Hepatic stellate cell (primary cell): ENCODE results near the gene OGFR.
A peak's percentile ranks its signal among the peaks of the same experiment; 100 is the strongest.

Source experiments
- DNase-seq: peaks from one replicate; pipeline ENCODE4 v3.0.0; 2011; ENCODE audit warnings: low spot score

OGFR gene

DNA sequence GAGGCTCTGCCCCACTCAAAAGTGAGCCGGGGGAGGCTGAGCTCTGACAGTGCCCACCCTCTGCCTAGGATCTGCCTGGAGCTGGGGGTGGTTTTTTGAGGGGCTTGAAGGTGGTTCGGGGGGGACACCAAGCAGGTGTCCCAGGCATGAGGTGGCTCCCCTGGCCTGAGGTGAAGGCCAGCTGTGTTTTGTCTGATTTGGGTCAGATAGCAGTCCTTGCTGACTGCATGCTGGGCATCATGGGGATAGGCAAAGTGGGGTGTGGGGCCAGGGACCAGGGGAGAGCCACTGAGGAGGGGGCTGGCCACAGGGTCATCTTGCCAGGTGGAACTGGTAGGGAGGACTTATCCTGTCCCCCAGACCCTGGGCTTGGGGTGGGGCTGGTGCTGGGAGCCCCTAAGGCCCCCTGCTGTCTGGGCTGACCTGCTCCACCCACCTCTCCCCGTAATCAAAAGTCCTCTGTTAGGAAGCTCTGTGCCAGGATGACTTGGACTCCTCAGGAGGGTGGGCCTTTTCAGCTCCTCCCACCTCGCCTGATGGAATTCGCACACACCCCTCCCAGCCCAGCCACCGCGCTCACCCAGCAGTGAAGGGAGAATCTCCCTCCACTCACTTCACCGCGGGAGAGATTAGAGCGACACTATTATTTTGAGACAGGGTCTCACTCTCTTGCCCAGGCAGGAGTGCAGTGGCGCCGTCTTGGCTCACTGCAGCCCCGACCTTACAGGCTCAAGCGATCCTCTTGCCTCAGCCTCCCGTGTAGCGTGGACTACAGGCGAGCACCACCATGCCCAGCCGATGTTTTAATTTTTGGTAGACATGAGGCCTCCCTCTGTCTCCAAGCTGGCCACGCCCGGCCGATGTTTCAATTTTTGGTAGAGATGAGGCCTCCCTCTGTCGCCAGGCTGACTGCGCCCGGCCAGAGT, 10.7 kb downstream of the OGFR start:
- DNase-seq = no peak

DNA sequence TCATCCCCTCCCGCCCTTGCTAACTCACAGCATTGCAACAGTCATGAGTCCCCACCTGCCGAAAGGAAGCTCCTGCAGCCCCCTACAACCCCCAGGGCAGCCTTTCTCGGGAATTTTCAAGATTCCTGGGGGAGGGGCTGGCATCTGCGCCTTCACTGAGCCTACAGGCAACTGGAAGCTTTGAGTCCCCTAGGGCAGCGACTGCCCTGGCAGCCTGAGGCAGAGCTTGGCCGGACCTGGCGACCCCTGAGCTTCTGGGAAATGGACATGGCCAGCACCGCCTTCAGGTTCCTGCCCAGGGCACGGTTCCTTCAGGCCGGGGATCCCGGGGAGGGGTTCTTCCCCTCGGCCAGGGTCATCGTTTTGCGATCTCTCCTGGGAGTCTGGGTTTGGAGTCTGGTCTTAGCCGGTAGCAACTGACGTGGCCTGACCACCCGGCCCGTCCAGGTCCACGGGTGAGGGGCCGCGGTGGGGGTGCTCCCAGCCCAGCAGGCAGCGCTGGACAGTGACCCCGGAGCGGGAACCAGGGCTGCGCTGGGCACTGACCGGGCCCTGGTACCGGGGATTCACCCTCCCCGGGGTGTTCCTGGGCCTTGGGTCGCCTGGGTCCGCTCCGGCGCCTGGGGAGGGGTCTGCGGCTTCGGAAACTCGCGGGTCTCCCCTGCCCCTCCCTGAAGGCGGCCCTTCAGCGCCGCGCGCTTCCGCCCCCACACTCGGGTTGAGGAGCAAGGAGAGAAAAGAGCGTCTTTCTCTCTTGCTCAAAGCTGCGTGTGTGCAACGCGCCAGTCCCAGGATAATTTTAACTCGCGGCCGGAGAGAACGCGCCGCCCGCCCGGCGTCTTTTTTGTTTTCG, 11.6 kb downstream of the OGFR start:
- peak; percentile 66 for DNase-seq

- no peak for DNase-seq
Measured at GRCh38 chr20:62816884-62817873, 12.5 kb downstream of the OGFR start, which contains the start of gene COL9A3. Gene COL9A3 (plus strand): TSS chr20:62817050. CDS start chr20:62817065, 15 bp downstream.

DNA sequence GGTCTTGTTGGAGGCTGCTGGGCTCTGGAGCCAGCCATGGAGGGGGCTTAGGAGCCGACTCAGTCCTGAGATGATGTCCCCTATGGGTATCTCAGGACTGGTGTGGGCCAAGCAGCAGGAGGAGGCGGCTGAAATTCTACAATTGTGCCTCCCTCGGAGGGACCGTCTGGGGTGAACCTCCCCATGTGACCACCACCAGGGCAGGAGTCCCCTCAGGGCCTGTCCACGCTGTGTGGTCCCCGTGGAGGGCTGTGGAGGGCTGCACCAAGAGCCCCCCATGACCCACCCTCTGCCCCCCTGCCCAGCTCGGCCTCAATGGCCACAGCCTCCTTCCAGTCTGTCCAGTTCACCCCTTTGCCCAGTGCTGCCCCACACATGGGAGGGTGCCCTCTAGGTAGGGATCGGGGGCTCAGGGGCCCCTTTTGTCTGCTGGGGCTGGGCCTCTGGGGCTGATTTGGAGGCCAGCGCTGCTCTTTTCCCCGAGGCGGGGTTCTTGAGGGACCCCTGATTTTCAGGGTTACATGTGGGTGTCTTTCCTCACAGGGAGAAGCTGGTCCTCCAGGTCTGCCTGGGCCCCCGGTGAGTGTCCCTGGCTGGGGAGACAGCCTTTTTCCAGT, 13.4 kb downstream of the OGFR start:
- no peak for DNase-seq

- peak; percentile 73 for DNase-seq
Measured at GRCh38 chr20:62818592-62819493, 14.2 kb downstream of the OGFR start.

GRCh38 chr20:62819494-62820174, 15.0 kb downstream of the OGFR start:
- DNase-seq = peak; percentile 78

DNA sequence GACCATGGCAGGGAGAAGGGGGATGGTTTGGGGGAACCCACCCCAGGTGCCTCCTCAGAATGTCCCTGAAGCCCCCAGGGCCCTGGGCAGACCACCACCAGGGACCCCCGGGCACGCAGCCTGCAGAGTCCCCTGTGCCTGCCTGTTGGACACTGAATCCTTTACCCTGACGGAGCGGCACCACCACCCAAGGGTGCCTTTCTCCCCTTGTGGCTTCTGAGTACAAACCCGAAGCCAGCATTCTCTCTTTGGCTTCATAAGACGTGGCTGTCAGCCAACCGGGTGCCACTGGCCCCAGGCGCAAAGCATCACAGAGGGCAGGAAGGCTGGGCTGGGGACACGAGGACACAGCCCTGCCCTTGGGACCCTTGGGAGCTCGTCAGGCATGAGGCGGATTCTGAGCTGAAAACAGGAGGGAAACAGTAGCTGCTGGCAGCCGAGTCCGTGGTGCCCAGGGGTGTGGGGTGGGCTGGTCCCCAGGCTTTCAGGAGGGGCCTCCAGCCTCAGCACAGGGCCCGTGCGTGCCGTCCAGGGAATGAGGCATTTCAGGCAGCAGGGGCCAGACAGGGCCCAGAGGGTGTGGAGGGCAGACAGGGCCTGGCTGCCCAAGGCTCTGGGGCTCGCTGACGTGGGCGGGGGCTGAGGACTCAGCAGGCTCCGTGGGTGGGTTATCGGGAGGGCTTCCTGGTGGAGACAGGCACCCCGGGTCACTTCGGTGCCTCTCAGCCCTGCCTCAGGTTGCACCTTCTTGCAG, 15.8 kb downstream of the OGFR start:
- no peak for DNase-seq

GRCh38 chr20:62820962-62821725, 16.5 kb downstream of the OGFR start:
- DNase-seq = no peak

DNA sequence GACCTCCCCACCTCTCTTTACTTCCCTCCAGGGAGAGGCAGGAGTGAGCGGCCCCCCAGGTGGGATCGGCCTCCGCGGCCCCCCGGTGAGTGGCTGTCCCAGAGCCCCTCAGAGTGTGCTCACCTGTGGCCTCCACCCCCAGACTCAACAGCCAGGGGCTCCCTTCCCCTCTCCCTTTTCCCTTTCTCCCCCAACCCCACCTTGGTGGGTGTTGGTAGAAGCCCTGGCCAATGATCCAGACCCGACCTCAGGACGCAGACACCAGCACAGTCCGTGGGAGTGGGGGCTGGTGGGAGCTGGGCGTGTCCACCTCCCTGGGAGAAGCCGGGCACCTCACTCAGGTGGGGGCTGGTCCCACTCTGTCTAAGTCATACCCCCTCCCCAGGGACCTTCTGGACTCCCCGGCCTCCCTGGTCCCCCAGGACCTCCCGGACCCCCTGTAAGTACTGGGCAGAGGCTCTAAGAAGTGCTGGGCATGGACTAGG, 17.1 kb downstream of the OGFR start:
- no peak for DNase-seq

DNA sequence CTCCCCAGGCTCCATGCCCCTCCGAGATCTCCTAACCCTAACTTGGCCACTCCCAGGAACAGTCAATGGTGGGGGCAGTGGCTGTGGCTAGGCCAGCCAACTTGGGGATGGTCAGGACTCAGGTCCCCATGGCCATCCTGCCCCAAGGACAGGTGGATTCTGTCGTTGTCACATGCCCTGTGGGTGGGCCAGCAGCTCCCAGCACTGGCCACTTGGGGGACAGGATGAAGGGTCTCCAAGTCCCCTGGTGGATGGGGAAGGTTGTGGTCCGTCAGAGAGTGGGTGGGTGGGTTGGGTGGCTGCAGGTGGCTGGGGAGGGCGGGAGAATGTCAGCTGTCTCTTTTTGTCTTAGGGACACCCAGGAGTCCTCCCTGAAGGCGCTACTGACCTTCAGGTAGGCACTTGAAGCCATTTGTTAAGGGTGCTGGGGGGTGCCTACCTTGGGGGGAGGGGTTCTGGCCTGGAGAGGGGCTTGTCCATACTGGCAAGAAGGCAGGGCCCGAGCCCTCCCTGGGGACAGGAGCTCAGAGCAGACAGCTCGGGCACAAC, 17.7 kb downstream of the OGFR start:
- no peak for DNase-seq

DNA sequence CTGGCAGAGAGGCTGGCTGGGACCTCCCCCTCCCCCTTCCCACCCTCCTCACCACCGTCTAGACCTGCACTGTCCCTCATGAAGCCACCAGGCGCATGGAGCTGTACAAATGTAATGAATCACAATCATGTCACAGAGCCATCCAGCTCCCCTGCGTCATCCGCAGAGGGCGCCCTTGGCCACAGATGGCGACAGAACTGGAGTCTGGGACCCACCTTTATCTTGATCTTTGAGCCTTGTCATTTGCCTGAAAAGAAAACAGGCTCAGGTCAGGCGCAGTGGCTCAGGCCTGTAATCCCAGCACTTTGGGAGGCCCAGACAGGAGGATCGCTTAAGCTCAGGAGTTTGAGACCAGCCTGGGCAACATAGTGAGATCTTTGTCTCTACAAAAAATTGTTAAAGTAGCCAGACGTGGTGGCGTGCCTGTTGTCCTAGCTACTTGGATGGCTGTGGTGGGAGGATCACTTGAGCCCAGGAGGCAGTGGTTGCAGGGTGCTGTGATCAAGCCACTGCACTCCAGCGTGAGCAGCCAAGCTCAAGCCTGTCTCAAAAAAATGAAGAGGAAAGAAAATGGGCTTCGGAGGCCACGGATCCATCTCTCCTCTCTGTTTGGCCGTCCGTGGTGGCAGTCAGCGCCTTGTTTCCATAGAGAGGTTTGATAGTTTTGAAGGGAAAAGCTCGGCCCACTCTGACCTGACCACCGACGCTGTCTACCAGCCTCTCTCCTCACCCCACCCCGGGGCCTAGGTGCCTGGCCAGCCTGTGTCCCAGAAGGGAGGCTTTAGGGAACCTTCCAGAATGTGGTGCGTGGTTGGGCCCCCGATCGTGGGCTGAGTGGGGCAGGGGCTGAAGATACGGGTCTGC, 18.4 kb downstream of the OGFR start:
- DNase-seq = no peak

DNA sequence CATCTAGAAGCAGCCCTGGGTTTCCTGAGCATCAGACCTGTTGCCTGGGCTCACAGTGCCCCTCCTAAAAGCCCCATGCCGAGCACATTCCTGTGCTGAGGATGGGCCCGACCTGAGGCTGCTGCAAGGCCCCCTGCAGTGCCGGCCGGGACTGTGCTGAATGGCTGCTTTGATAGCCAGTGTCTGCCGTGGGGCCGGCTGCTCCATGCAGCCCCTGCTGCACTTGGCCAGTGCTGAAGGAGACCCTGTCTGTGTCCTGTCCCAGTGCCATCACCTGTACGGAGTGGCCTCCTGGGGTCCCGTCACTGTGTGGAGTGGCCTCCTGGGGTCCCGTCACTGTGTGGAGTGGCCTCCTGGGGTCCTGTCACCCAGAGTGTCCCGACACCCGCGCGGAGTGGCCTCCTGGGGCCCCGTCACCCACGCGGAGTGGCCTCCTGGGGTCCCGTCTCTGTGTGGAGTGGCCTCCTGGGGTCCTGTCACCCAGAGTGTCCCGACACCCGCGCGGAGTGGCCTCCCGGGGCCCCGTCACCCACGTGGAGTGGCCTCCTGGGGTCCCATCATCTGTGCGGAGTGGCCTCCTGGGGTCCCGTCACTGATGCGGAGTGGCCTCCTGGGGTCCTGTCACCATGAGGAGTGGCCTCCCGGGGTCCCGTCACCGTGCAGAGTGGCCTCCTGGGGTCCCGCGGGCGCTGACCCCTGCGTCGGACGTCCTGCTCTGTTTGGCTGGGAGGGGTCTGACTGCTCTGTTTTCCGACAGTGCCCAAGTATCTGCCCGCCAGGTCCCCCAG, 19.2 kb downstream of the OGFR start:
- DNase-seq = no peak

DNA sequence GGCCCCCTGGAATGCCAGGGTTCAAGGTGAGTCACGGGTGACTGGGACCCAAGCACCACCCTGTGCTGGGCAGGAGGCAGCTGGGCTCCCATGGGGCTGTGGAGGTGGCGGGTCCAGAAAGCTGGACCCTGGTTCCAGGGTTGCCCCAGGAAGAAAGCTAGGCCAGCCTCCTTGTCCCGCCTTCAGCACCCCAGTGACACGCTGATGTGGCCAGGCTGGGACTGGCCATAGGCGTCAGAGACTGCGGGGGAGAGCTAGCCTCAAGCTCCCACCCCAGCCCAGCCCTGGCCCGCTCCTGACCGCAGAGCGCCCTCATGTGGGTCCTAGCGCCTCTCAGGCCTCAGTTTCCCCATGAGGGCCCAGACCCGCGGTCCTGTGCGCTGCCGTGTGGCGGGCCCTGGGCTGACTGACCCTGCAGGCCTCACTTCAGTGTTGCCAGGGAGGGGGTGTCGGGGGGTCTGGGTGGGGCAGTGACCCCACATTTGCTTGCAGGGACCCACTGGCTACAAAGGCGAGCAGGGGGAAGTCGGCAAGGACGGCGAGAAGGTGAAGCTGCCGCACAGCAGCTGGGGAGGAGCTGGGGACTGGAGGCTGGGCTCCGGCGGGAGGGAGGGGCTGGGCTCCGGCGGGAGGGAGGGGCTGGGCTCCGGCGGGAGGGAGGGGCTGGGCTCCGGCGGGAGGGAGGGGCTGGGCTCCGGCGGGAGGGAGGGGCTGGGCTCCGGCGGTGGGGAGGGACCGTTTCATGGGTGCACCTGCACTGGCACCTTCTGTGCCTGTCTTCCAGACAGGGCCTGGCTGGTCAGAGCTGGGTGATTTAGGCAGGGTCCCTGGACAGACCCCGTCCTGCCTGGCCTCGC, 20.1 kb downstream of the OGFR start:
- peak; percentile 68 for DNase-seq

DNA sequence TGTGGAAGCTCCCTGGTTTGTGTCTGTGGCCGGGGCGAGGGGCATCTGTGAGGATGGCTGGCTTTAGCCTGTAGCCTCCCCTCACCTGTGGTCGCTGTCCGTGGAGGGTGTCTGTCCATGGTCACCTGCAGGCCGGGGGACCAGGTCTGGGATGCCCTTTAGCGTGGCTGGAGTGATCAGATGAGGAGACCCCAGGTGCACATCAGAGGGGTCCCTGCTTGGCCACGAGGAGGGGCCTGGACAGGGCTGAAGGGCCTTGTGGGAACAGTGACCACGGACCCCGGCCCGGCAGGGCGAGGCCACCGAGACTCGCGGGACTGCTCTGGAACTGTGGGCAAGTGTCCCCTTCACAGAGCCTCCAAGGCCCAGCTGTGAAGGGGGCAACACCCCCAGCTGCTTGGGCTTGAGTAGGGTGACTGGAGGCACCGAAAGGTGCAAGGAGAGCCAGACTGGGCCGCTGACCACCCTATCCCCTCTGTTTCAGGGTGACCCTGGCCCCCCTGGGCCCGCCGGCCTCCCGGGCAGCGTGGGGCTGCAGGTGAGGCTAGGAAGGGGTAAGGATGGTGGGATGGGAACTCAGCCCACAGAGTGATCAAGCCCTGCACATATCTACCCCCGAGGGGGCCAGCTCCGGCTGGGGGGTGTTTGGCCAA, 20.8 kb downstream of the OGFR start:
- no peak for DNase-seq
